B cell (primary cell): ENCODE data around the gene KSR2.

Experiments used
- CTCF ChIP-seq: fragments of 200-600 bp; IDR thresholded peaks from one replicate; pipeline ENCODE4 v1.8.0; 2022; ENCODE audit warnings: antibody characterized with exemption, mild to moderate bottlenecking
- EZH2 ChIP-seq: IDR thresholded peaks from 2 replicates; pipeline ENCODE4 v1.6.1; 2012; ENCODE audit warnings: borderline replicate concordance, low read depth, mild to moderate bottlenecking, moderate library complexity, low read length; ENCODE audit not compliant: insufficient read depth, poor library complexity, severe bottlenecking

- no peak for TF ChIP-seq CTCF
- no peak for TF ChIP-seq EZH2
Observed at GRCh38 chr12:117561990-117562389, 406.8 kb downstream of the KSR2 start.
